Gastrocnemius medialis (tissue), 4 donors: ENCODE results near the gene ABCC3.

Experiments
- CTCF ChIP-seq, 5 experiments: fragments of 450-650 bp in 3 of 5; fragments of 200-600 bp in 2 of 5; sonication (generic) in 2 of 5; IDR thresholded peaks in 4 of 5; conservative IDR thresholded peaks in 1 of 5; 1 replicate in 4 of 5; 2 replicates in 1 of 5; pipeline ENCODE4 v1.5.1; 2016 to 2019; ENCODE audit warnings: antibody characterized with exemption in 5 of 5, mild to moderate bottlenecking in 3 of 5, moderate library complexity in 3 of 5
- POLR2A ChIP-seq, 2 donors: fragments of 450-650 bp; IDR thresholded peaks; one replicate each; pipeline ENCODE4 v1.6.1; 2017; ENCODE audit warnings: antibody characterized with exemption in 2 of 2, mild to moderate bottlenecking in 2 of 2, moderate library complexity in 2 of 2

- TF ChIP-seq CTCF (IDR thresholded peaks at IDR 0.05 in 4 of 5, conservative IDR thresholded peaks at IDR 0.05 in 1 of 5) (no peak), POLR2A (IDR thresholded peaks at IDR 0.05) (no peak)
Observed at GRCh38 chr17:50672071-50672470, 37.4 kb downstream of the ABCC3 start.
